GM13976 (cell line): ENCODE data around the gene AIFM2.

ENCODE experiments used
- DNase-seq: peaks from one replicate; pipeline ENCODE4 v3.0.0; 2012; ENCODE audit warnings: low spot score
- in situ Hi-C: fragments of 300-500 bp; cut with MboI; formaldehyde crosslinking; loops from one replicate; pipeline ENCODE4 v1.12.0; 2022; ENCODE audit warnings: low sequenced_read_pairs, mixed read lengths, inconsistent platforms; ENCODE audit not compliant: unreplicated experiment
- TF ChIP-seq, protein P1 (sequence below): IDR thresholded peaks from 2 replicates; pipeline ENCODE4 v1.5.1; 2012; ENCODE audit warnings: borderline replicate concordance, mild to moderate bottlenecking; ENCODE audit not compliant: insufficient read depth; ENCODE audit errors: extremely low read depth, missing control alignments, control extremely low read depth

The AIFM2 gene

DNA sequence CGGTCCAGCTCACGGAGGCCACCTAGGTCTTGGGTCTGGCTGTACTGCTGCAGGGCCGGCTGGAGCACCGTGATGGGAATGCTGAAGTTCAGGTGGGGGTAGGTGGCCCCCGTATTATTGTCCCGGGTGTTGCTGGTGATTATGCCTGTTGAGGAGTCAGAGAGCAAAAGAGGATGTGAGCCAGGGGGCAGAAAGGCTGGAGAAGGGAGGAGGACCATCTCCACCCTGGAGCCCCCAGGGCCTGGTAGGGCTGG, 7.3 kb upstream of the AIFM2 start:
- TF ChIP-seq, protein P1, sequence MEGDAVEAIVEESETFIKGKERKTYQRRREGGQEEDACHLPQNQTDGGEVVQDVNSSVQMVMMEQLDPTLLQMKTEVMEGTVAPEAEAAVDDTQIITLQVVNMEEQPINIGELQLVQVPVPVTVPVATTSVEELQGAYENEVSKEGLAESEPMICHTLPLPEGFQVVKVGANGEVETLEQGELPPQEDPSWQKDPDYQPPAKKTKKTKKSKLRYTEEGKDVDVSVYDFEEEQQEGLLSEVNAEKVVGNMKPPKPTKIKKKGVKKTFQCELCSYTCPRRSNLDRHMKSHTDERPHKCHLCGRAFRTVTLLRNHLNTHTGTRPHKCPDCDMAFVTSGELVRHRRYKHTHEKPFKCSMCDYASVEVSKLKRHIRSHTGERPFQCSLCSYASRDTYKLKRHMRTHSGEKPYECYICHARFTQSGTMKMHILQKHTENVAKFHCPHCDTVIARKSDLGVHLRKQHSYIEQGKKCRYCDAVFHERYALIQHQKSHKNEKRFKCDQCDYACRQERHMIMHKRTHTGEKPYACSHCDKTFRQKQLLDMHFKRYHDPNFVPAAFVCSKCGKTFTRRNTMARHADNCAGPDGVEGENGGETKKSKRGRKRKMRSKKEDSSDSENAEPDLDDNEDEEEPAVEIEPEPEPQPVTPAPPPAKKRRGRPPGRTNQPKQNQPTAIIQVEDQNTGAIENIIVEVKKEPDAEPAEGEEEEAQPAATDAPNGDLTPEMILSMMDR = no peak
- in situ Hi-C loops = no loop called here
- DNase-seq = peak; percentile 23

GRCh38 chr10:70139151-70139996, 6.7 kb upstream of the AIFM2 start:
- DNase-seq = no peak
- TF ChIP-seq, protein P1 = no peak
- in situ Hi-C loops = no loop called here

GRCh38 chr10:70137927-70138883, 5.6 kb upstream of the AIFM2 start:
- DNase-seq = peak; percentile 6
- TF ChIP-seq, protein P1 = no peak
- in situ Hi-C loops = no loop called here

DNA sequence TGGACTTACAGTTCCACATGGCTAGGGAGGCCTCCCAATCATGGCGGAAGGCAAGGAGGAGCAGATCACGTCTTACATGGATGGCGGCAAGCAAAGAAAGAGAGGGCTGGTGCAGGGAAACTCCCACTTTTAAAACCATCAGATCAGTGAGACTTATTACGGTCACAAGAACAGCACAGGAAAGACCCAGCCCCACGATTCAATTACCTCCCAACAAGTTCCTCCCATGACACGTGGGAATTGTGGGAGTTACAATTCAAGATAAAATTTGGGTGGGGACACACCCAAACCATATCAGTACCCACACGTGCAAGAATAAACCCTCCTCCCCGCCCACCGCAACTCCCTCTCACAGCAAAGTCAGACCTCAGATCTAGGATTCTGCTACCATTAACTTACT, 4.5 kb upstream of the AIFM2 start:
- TF ChIP-seq, protein P1 = no peak
- no peak for DNase-seq
- in situ Hi-C loops = no loop called here

DNA sequence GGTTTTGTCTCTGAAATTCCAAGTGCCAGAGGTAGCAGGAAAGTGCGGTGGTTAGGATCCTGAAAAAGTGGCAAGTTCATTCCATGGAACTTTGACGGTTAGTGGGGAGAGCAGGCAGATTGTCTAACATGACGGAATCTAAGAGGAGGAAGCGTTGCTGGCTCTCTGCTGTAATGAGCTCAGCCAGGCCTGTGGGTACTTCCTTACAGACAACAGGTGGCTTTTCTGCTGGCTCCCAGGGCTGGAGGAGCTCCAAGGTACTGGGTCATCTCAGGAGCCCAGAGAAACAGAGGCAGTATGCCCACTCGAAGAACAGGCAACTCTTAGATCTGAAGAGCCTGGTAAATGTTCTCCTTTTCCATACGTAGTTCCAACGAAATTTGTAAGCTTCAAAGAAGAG, 3.1 kb upstream of the AIFM2 start:
- TF ChIP-seq, protein P1 = no peak
- in situ Hi-C loops = no loop called here
- DNase-seq = no peak

DNA sequence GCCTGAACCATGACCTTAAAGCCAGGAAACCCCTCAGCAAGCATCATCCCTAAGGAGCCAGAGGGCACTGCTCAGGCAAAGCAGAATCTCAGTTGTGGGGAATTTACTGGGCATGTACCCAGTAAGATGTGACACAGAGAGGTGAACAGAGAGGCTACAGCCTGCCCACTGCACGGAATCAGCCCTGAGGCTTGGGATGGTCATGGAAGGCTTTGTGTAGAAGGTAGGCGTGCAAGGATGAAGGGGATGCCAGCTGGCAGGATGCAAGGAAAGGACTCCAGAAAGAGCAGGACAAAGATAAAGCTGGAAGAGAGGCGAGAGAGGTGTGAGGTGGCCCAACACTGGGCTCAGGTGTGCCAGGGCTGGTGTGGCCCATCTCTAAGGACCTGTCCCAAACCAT, 2.4 kb upstream of the AIFM2 start:
- TF ChIP-seq, protein P1 = no peak
- no peak for DNase-seq
- in situ Hi-C loops = no loop called here
